Activated gamma-delta T cell treated with Interleukin-2 at 50 U/mL for 16 hours (primary cell): ENCODE measurements around the gene ALDH16A1.
A peak's percentile ranks its signal among the peaks of the same experiment; 100 is the strongest.
"Not testable (repeated sequence)": the region's sequence is repeated elsewhere in the genome, so short reads cannot be mapped to it uniquely, and the experiment has no call there.

Source experiments
- DNase-seq: peaks from one replicate; pipeline ENCODE4 v3.0.0-alpha.2; 2020

Gene ALDH16A1

DNA sequence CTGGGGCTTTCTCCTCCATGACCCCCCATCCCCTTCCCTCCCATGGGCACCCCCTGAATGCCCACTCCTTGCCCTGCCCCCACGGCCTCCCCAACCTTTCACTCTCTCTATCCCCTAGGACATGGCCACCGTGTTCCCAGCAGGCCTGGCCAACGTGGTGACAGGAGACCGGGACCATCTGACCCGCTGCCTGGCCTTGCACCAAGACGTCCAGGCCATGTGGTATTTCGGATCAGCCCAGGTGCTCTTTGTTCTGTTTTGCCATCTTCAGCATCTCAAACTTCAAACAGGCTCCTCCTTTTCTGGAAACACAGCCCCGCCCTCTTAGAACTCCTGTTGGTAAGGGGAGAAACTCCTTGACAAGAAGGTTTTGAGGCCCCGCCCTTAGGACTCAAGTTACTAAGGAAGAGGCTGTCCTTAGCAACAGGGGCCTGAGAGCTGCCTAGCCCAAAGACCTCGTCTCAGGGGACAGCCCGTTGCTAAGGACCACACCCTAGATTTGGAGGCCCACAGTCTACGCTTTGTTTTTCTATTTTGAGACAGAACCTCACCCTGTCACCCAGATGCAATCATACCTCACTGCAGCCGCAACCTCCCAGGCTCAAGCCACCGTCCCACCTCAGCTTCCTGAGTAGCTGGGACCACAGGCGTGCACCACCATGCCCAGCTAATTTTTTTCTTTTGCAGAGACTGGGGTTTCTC, 15.9 kb downstream of the ALDH16A1 start:
- DNase-seq: peak; percentile 83

- peak; percentile 74 for DNase-seq
Observed at GRCh38 chr19:49469828-49470614, 17.0 kb downstream of the ALDH16A1 start.

- DNase-seq: no peak
Observed at GRCh38 chr19:49470615-49470978, 17.6 kb downstream of the ALDH16A1 start.

- DNase-seq: no peak
Observed at GRCh38 chr19:49472936-49473335, 19.9 kb downstream of the ALDH16A1 start.

DNA sequence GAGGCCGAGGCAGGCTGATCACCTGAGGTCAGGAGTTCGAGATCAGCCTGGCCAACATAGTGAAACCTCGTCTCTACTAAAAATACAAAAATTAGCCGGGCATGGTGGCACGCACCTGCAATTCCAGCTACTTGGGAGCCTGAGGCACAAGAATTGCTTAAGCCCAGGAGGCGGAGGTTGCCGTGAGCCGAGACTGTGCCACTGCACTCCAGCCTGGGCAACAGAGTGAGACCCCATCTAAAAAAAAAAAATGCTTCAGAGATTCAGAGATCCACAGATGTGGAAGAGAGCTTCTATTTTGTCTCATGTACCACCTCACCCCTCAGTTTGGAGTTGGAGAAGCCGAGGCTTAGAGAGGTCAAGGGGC, 20.5 kb downstream of the ALDH16A1 start:
- DNase-seq: not testable (repeated sequence)

DNA sequence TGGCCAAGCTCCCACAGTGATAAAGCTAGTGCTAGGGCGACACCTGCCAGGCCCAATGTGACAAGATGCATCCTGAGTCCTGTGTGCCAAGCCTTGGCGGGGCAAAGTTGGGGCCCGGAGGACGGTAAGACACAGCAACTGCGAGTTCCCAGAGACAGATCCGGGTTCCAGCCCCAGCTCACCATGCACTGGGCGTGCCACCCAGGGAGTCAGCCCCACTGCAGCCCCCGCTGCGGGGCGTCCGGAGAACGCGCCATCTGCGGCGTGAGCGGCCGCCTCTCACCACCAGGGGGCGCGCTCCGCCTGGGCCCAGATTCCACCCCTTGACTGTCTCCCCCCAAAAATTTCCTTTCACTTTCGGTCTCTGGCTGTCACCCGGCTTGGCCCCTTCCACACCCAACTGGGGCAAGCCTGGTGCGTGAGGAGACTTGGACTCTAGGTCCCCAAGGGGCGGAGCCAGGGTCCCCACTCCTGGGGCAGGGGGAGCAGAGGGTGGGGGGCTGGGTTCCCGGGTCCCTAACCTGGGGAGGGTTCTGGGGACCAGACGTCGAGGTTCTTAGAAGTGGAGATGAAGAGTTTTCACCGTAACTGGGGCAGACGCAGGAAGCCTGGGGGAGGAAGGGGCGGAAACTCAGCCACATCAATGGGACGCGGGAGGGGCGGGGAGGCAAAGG, 21.0 kb downstream of the ALDH16A1 start, which contains the start of gene FLT3LG:
Gene FLT3LG (plus strand): TSS at position 348 of the 674 bp plus-strand sequence. CDS start 425 bp downstream, outside the sequence.
- peak; percentile 89 for DNase-seq

DNA sequence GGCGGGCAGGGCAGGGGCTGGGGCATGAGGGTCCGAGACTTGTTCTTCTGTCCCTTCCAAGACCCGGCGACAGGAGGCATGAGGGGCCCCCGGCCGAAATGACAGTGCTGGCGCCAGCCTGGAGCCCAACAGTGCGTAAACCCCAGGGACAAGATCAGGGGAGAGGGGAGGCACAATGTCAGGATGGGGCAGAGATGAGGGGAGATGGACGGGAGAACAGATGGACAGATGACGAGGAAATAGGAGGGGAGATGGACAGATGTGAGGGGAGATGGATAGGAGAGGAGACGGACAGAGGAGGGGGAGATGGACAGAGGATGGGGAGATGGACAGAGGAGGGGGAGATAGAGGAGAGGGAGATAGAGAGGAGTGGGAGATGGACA, 21.5 kb downstream of the ALDH16A1 start:
- no peak for DNase-seq

DNA sequence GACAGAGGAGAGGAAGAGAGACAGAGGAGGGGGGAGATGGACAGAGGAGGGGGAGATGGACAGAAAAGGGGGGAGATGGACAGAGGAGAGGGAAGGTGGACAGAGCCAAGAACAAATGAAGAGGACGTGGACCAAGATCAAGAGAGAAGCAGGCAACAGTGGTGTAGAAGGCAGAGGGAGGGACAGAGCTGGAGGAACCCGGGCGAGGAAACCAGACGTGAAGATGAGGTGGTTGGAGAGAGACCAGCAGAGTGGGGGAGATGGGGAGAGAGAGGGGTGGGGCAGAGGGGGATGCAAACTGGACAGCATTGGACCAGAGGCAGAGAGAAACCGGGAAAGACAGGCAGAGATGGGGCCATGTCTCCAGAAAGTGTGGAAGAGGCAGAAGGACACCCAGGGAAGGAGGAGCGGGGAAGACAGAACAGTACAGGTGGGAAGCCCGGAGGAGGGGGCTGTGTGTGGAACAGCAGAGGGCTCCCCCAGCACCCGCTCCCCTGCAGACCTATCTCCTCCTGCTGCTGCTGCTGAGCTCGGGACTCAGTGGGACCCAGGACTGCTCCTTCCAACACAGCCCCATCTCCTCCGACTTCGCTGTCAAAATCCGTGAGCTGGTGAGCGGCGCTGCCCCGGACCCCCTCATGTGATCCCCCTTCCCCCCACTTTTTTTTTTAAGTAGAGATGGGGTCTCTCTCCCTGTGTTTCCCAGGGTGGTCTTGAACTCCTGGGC, 22.3 kb downstream of the ALDH16A1 start:
- DNase-seq: no peak

DNA sequence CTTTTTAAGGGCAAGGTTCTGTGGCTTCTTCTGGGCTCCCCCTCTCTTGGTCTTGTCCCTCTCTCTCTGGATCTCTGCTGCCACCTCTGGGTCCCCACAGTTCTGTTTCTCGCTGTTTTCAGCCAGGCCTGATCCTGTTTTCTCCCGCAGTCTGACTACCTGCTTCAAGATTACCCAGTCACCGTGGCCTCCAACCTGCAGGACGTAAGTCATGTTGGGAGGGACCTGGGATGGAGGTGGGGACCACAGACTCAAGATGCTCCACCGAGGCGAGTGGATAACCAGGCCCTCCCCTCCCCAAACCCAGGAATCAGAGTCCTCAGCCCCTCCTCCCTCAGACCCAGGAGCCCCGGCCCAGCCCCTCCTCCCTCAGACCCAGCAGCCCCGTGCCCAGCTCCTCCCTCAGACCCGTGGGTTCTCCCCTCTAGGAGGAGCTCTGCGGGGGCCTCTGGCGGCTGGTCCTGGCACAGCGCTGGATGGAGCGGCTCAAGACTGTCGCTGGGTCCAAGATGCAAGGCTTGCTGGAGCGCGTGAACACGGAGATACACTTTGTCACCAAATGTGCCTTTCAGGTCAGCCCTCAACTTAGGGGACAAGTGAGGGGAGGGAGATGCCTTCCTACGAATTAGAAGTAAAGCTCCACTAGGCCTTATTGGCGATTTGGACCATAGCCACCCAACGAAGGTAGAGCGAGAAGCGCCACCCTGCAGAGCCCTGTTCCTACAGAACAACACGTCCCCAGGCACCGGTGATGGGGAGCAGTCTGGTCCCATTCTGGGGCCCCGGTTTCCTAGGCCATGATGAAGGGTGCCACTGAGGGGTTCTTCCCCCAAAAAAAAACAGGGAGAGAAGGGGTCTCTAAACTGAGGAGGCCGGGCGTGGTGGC, 23.2 kb downstream of the ALDH16A1 start:
- peak; percentile 60 for DNase-seq

- no peak for DNase-seq
Observed at GRCh38 chr19:49479975-49480628, 27.1 kb downstream of the ALDH16A1 start.

- DNase-seq: no peak
Observed at GRCh38 chr19:49481020-49481683, 28.1 kb downstream of the ALDH16A1 start.

DNA sequence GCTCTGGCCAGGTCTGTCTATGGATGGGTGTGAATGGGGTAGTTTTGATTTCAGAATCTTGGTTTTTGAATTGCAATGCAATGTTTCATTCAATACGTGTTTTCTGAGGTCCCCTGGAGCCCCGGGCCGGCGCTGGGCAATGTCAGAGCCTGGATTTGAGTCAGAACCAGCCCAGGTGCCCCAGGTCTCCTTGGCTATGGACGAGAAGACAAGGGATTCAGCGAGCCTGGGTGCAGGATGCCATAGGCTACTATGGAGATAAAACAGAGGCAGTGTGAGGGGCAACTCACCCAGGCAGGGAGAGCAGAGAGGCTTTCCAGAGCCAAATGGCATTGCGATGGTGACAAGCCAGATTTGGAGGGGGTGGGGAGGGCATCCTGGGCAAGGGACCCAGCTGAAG, 33.2 kb downstream of the ALDH16A1 start:
- DNase-seq: no peak

GRCh38 chr19:49486710-49487276, 33.8 kb downstream of the ALDH16A1 start:
- DNase-seq: no peak

DNA sequence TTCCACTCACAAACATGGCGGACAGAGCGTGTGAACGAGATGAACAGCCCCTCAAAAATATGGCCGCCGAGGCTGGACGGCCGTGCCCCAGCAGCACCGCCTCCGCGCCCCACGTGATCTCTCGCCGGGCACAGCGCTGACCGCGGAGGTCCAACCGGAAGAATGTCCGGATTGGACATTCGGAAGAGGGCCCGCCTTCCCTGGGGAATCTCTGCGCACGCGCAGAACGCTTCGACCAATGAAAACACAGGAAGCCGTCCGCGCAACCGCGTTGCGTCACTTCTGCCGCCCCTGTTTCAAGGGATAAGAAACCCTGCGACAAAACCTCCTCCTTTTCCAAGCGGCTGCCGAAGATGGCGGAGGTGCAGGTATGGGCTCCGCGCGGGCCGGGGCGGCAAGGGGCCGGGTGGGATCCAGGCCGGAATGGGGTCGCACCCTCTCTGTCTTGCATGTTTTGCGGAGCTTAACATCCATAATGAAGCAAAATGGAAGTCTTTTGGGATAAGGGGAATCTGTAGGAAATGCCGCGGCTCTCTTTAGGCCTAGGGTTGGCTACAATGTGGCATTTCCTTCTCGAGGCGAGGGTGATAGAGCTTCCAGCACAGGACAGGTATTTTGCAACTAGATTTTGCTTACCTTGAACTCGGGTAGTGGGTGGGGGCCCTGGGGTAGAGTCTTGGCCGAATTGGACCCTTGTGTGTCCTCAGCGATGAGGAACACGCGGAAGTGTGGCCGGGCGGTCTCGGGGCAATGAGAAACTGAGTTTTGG, 34.4 kb downstream of the ALDH16A1 start, which contains the start of gene RPL13A:
Gene RPL13A (plus strand): TSS at position 332 of the 769 bp plus-strand sequence. CDS start 22 bp downstream, at position 354.
- peak; percentile 99 for DNase-seq

- no peak for DNase-seq
Observed at GRCh38 chr19:49488046-49488862, 35.2 kb downstream of the ALDH16A1 start.

DNA sequence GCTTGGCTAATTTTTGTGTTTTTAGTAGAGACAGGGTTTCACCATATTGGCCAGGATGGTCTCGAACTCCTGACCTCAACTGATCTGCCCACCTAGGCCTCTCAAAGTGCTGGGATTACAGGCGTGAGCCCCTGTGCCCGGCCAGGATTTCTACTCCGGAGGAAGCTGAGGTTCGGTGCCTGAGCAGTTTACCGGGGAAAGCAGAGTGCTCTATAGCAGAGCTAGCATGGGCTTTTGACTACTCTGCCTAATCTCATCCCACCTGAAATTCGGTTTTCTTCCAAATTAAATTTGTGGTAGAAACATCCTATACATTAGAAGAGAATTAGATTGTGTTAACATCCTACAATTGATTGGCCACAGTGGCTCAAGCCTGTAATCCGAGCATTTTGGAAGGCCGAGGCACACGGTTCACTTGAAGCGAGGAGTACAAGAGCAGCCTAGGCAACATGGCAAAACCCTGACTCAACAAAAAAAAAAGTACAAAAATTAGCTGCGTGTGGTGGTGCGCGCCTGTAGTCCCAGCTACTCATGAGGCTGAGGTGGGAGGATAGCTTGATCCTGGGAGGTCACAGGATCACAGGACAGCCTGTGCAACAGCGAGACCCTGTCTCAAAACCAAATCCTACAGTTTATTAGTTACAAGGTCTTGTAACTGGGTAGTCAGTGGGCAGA, 36.0 kb downstream of the ALDH16A1 start:
- no peak for DNase-seq

- DNase-seq: no peak
Observed at GRCh38 chr19:49489601-49490167, 36.7 kb downstream of the ALDH16A1 start.
